ENCODE data around the gene MXD3.
"Not testable (repeated sequence)": the region's sequence is repeated elsewhere in the genome, so short reads cannot be mapped to it uniquely, and the experiment has no call there.

Gene MXD3

GRCh38 chr5:177265395-177265794 is 46.3 kb downstream of the MXD3 start:
- DNase-seq (ENCODE audit: low spot score) = no peak

GRCh38 chr5:177264178-177264577 is 47.5 kb downstream of the MXD3 start:
- no peak for DNase-seq (ENCODE audit: low spot score)

- DNase-seq (ENCODE audit: low spot score) = no peak
These were observed 50.2 kb downstream of the MXD3 start for GRCh38 chr5:177261510-177261909.

- no peak for DNase-seq (ENCODE audit: low spot score)
These were observed 50.7 kb downstream of the MXD3 start for GRCh38 chr5:177260961-177261360.

GRCh38 chr5:177258711-177259110 is 53.0 kb downstream of the MXD3 start:
- DNase-seq (ENCODE audit: low spot score) = not testable (repeated sequence)
